K562 (cell line): Measurements from ENCODE around the gene NDUFA13. TPM values are rescaled to one million over a fixed set of nuclear protein-coding genes. Genes with fewer than 3 reads are reported as not detected.
A peak's percentile ranks its signal among the peaks of the same experiment; 100 is the strongest.

Experiments used
- ATAC-seq: fragments of 200-7000 bp; cut with Tn5 transposase; 3 replicates; pipeline ENCODE4 v1.9.1; 2020; ENCODE audit warnings: moderate library complexity
- BruUV-seq: library from RNA; stranded (reverse); fragments of 400-500 nt; replicated peaks from 2 replicates; lab custom pipeline; 2021; lab: Mats Ljungman, UMichigan
- CTCF ChIA-PET: fragments of 300-600 bp; formaldehyde crosslinking; extraction: SDS; loops from one replicate; lab custom pipeline; 2021; ENCODE audit warnings: low intra/inter-chr PET ratio; lab: Yijun Ruan, JAX
- POLR2A ChIA-PET: fragments of 300-600, 350-650 bp; sonication (Branson Sonifier 250); formaldehyde crosslinking; extraction: SDS; loops from one replicate; lab custom pipeline; 2021; ENCODE audit warnings: antibody characterized with exemption, inconsistent platforms; lab: Yijun Ruan, JAX
- DNase-seq, 4 experiments: peaks; one replicate each; pipeline versions ENCODE4 v3.0.0 to v3.0.0-alpha.2; 2011 to 2018; ENCODE audit warnings: low spot score in 3 of 4, mixed read lengths in 3 of 4; ENCODE audit errors: extremely low read depth in 1 of 4
- FAIRE-seq: peaks from 2 replicates; lab custom pipeline; 2011; peaks lifted over from hg19 to GRCh38; lab: Jason Lieb, UNC
- H2AFZ ChIP-seq: 2 replicates; pipeline ENCODE4 v1.6.0; 2011; ENCODE audit warnings: low read depth, low read length, control low read depth, inconsistent platforms
- H3K27ac ChIP-seq: fragments of 200-600 bp; 3 replicates; pipeline ENCODE4 v1.8.0; 2011; ENCODE audit warnings: low read depth, mild to moderate bottlenecking, control low read depth, inconsistent platforms, low read length, moderate library complexity, mixed read lengths; ENCODE audit errors: extremely low read depth
- H3K27me3 ChIP-seq, 2 experiments: fragments of 300-600 bp in 1 of 2; 2 replicates in 1 of 2; 3 replicates in 1 of 2; pipeline versions ENCODE4 v1.6.0 to v1.8.0; 2011; ENCODE audit warnings: inconsistent platforms in 2 of 2, low read length in 2 of 2, mild to moderate bottlenecking in 1 of 2, mixed read lengths in 1 of 2, moderate library complexity in 1 of 2; ENCODE audit not compliant: control insufficient read depth in 2 of 2, insufficient read depth in 2 of 2
- H3K36me3 ChIP-seq: fragments of 300-600 bp; 3 replicates; pipeline ENCODE4 v1.8.0; 2011; ENCODE audit warnings: mild to moderate bottlenecking, low read length, inconsistent platforms; ENCODE audit not compliant: control insufficient read depth, insufficient read depth
- H3K4me1 ChIP-seq, 2 experiments: fragments of 200-600 bp in 1 of 2; replicated peaks in 1 of 2; 2 replicates in 1 of 2; 3 replicates in 1 of 2; pipeline versions ENCODE4 v1.5.1 to v1.8.0; 2011; ENCODE audit warnings: inconsistent platforms in 2 of 2, low read length in 2 of 2, mild to moderate bottlenecking in 1 of 2, mixed read lengths in 1 of 2, moderate library complexity in 1 of 2; ENCODE audit not compliant: control insufficient read depth in 2 of 2, insufficient read depth in 2 of 2
- H3K4me2 ChIP-seq: 2 replicates; pipeline ENCODE4 v1.6.1; 2011; ENCODE audit warnings: low read length, control low read depth, inconsistent platforms, mixed read lengths; ENCODE audit not compliant: insufficient read depth
- H3K4me3 ChIP-seq: fragments of 200-600 bp; sonication (generic), shearing (Covaris generic); 2 replicates; pipeline ENCODE4 v1.5.1; 2016; ENCODE audit warnings: control low read depth, inconsistent platforms
- H3K79me2 ChIP-seq: fragments of 200-600 bp; 3 replicates; pipeline ENCODE4 v1.8.0; 2011; ENCODE audit warnings: low read length, inconsistent platforms; ENCODE audit not compliant: control insufficient read depth, insufficient read depth
- H3K9ac ChIP-seq, 2 experiments: 2 replicates each; pipeline versions ENCODE4 v1.6.0 to v1.6.1; 2011; ENCODE audit warnings: low read depth in 2 of 2, low read length in 2 of 2, control low read depth in 1 of 2, inconsistent platforms in 1 of 2, mild to moderate bottlenecking in 1 of 2, mixed read lengths in 1 of 2; ENCODE audit not compliant: insufficient read depth in 1 of 2
- H3K9me1 ChIP-seq: one replicate; pipeline ENCODE4 v1.6.0; 2011; ENCODE audit warnings: inconsistent platforms, mild to moderate bottlenecking, low read length, moderate library complexity; ENCODE audit not compliant: control insufficient read depth, insufficient read depth
- H3K9me3 ChIP-seq: replicated peaks from 2 replicates; pipeline ENCODE4 v1.5.1; 2011; ENCODE audit warnings: low read depth, low read length, inconsistent platforms; ENCODE audit not compliant: control insufficient read depth, insufficient read depth
- H4K20me1 ChIP-seq: replicated peaks from 2 replicates; pipeline ENCODE4 v1.6.1; 2011; ENCODE audit warnings: low read length, inconsistent platforms, mixed read lengths; ENCODE audit not compliant: control insufficient read depth, insufficient read depth
- ERF ChIP-seq: fragments of 450-650 bp; formaldehyde crosslinking; IDR thresholded peaks from 2 replicates; pipeline ENCODE4 v1.4.0; 2020; ENCODE audit warnings: mild to moderate bottlenecking, mixed read lengths
- HMGN3 ChIP-seq: IDR thresholded peaks from 2 replicates; pipeline ENCODE4 v1.6.1; 2011; ENCODE audit warnings: borderline replicate concordance, low read depth, mild to moderate bottlenecking, mixed read lengths, low read length; ENCODE audit not compliant: insufficient read length; ENCODE audit errors: extremely low read depth
- HSF4 ChIP-seq: fragments of 250-450 bp; sonication (Bioruptor Pico); IDR thresholded peaks from 2 replicates; pipeline ENCODE4 v2.1.2; 2022; ENCODE audit warnings: mild to moderate bottlenecking, moderate library complexity, borderline replicate concordance
- NR2C2 ChIP-seq, 2 experiments: fragments of 200-800 bp in 1 of 2; sonication (Bioruptor generic) in 1 of 2; sonication (generic) in 1 of 2; formaldehyde crosslinking in 1 of 2; IDR thresholded peaks; 2 replicates each; pipeline versions ENCODE4 v1.6.1 to v1.8.0; 2016 to 2022; ENCODE audit warnings: mild to moderate bottlenecking in 1 of 2, missing compliant biosample characterization in 1 of 2, missing genetic modification characterization in 1 of 2, missing genetic modification reagents in 1 of 2
- POLR2B ChIP-seq: fragments of 450-650 bp; IDR thresholded peaks from 2 replicates; pipeline ENCODE4 v1.6.1; 2018; ENCODE audit warnings: low read depth; ENCODE audit not compliant: partially characterized antibody
- POLR2G ChIP-seq: fragments of 200-400 bp; formaldehyde crosslinking; IDR thresholded peaks from 2 replicates; pipeline ENCODE4 v1.6.1; 2017; ENCODE audit warnings: low read depth, mild to moderate bottlenecking, antibody characterized with exemption, low read length, moderate library complexity
- USF2 ChIP-seq: sonication (generic); formaldehyde crosslinking; IDR thresholded peaks from 2 replicates; pipeline ENCODE4 v1.5.0; 2020; ENCODE audit warnings: missing genetic modification reagents
- WGBS: fragments of 100-300 bp; shearing (Covaris generic); methylation state at CpG from one replicate; pipeline ENCODE4 v1.1.6; 2016; ENCODE audit warnings: low coverage, mixed read lengths; ENCODE audit not compliant: insufficient coverage; ENCODE audit errors: missing lambda C conversion rate; 5-methylcytosine and 5-hydroxymethylcytosine counted together
- in situ Hi-C: fragments of 300-500 bp; cut with MboI; formaldehyde crosslinking; loops from 4 replicates; pipeline ENCODE4 v1.15.0; 2018; ENCODE audit warnings: inconsistent platforms, mixed read lengths
- intact Hi-C: fragments of 100-400 bp; cut with micrococcal nuclease; formaldehyde crosslinking; loops from 2 replicates; pipeline ENCODE4 v1.14.2; 2022
- polyA plus RNA-seq, 8 experiments: library from polyadenylated mRNA; depleted of rRNA in 4 of 8; stranded (reverse) in 5 of 8; unstranded in 3 of 8; fragments of >200 nt; fragmentation: Nextera tagmentation in 2 of 8; fragmentation: Illumina TruSeq in 1 of 8; extraction: Ambion mirVana in 2 of 8; extraction: Trizol in 1 of 8; gene quantifications; 2 replicates each; pipeline versions ENCODE4 v1.2.1 to v1.2.3, GENCODE V29; 2011 to 2014; ENCODE audit warnings: inconsistent platforms in 1 of 8, missing spikeins in 1 of 8
- total RNA-seq, 7 experiments: library from RNA; depleted of rRNA in 6 of 7; stranded (reverse); fragments of >200 nt in 6 of 7; fragmentation: Illumina TruSeq in 2 of 7; extraction: Trizol in 2 of 7; gene quantifications; 2 replicates each; pipeline versions ENCODE4 v1.2.1 to v1.2.3, GENCODE V29; 2011 to 2021; ENCODE audit warnings: low replicate concordance in 1 of 7

The NDUFA13 gene
- total and polyA plus RNA-seq, 9 of the 15 experiments (the other 6 are each of a cell fraction or from before 2014, with no cell fraction given): 146 to 596 (median 429) TPM

GRCh38 chr19:19534556-19535265 lies 18.7 kb downstream of the NDUFA13 start:
- Histone ChIP-seq H4K20me1 (0 out of 2 replicates have a peak, but pooled peaks cover 10% of the 10 kb centered on the region), H3K4me2 (no peak overlapping the region), H3K9me1 (peaks cover 3% of the 10 kb centered on the region), H3K27ac (no peak overlapping the region), H3K4me3 (no peak overlapping the region), H3K27me3 (no peaks in the 10 kb centered on the region), H3K36me3 (peaks cover 2% of the 10 kb centered on the region; the same call in 2 of the 3 replicates), H3K4me1 (peaks cover 5 to 35% of the 10 kb centered on the region in 2 experiments), H3K9me3 (no peaks in the 10 kb centered on the region), H3K9ac (no peak overlapping the region), H3K79me2 (no peaks in the 10 kb centered on the region), H2AFZ (no peak overlapping the region)
- in situ Hi-C loops: loop anchor here (25.0 kb wide), 1 partner anchor 103 kb away; the partner anchor contains the start of genes GMIP and LPAR2
- FAIRE-seq (no peak), DNase-seq (no peak), ATAC-seq (no peak)
- POLR2A ChIA-PET: no interaction called here
- WGBS: 68% methylated on average over 25 of the region's 27 CpGs
- CTCF ChIA-PET: interaction anchor here (3.2 kb wide), 1 partner anchor 109 kb away, joined by 30 read pairs; the partner anchor contains the start of gene GMIP
- no TSS peak for BruUV-seq
- peak; percentile 46; the same call in 1 of the 2 replicates for TF ChIP-seq POLR2G
- no peak for TF ChIP-seq NR2C2 (CRISPR knock-in tag; IDR thresholded peaks at IDR 0.05)
- TF ChIP-seq NR2C2 (tag; IDR thresholded peaks at IDR 0.05): no peak
- no peak for TF ChIP-seq USF2 (CRISPR knock-in tag)
- peak; percentile 6 for TF ChIP-seq POLR2B
- TF ChIP-seq HSF4 (CRISPR knock-in tag): no peak
- no peak for TF ChIP-seq HMGN3
- TF ChIP-seq ERF (CRISPR knock-in tag): no peak
- intact Hi-C loops: no loop called here
